ENCODE measurements around the gene SLAMF9. TPM values are rescaled to one million over a fixed set of nuclear protein-coding genes. Genes with fewer than 3 reads are reported as not detected.

Gene SLAMF9
- total RNA-seq, 1 donor from 2014 or later: not detected

- Histone ChIP-seq H3K36me3 (no peaks in the 10 kb centered on the region), H3K4me1 (peaks cover 10% of the 10 kb centered on the region), H3K27ac (no peak overlapping the region), H3K27me3 (peaks cover 4% of the 10 kb centered on the region), H3K4me3 (no peak overlapping the region), H3K9me3 (no peaks in the 10 kb centered on the region)
- no peak for DNase-seq
- TF ChIP-seq CTCF (IDR thresholded peaks at IDR 0.05): no peak
- intact Hi-C loops (cut with DNase I): no loop called here
- ATAC-seq: no peak
These were observed 39.9 kb upstream of the SLAMF9 start for GRCh38 chr1:159993911-159994310.

GRCh38 chr1:159992161-159992560 is 38.1 kb upstream of the SLAMF9 start:
- DNase-seq: no peak
- H3K4me3 ChIP-seq: no peak overlapping the region
- H3K4me1 ChIP-seq: peaks cover 10% of the 10 kb centered on the region
- H3K36me3 ChIP-seq: no peaks in the 10 kb centered on the region
- peak; percentile 25 for ATAC-seq
- TF ChIP-seq CTCF (IDR thresholded peaks at IDR 0.05): no peak
- H3K27ac ChIP-seq: peak overlapping the region; percentile 43
- no peaks in the 10 kb centered on the region for H3K9me3 ChIP-seq
- peaks cover 8% of the 10 kb centered on the region for H3K27me3 ChIP-seq
- intact Hi-C loops (cut with DNase I): no loop called here

GRCh38 chr1:159991513-159991912 is 37.5 kb upstream of the SLAMF9 start:
- Histone ChIP-seq H3K27me3 (peaks cover 8% of the 10 kb centered on the region), H3K9me3 (no peaks in the 10 kb centered on the region), H3K27ac (peak overlapping the region; percentile 43), H3K4me3 (no peak overlapping the region), H3K4me1 (peaks cover 10% of the 10 kb centered on the region), H3K36me3 (no peaks in the 10 kb centered on the region)
- TF ChIP-seq CTCF (IDR thresholded peaks at IDR 0.05): no peak
- no peak for DNase-seq
- intact Hi-C loops (cut with DNase I): no loop called here
- peak; percentile 85 for ATAC-seq

- ATAC-seq (no peak), DNase-seq (no peak)
- no peak overlapping the region for H3K27ac ChIP-seq
- peaks cover 10% of the 10 kb centered on the region for H3K4me1 ChIP-seq
- no peak overlapping the region for H3K4me3 ChIP-seq
- no peaks in the 10 kb centered on the region for H3K36me3 ChIP-seq
- no peaks in the 10 kb centered on the region for H3K9me3 ChIP-seq
- intact Hi-C loops (cut with DNase I): no loop called here
- TF ChIP-seq CTCF (IDR thresholded peaks at IDR 0.05): no peak
- peaks cover 8% of the 10 kb centered on the region for H3K27me3 ChIP-seq
These were observed 36.0 kb upstream of the SLAMF9 start for GRCh38 chr1:159990005-159990404.

GRCh38 chr1:159989581-159989980 is 35.5 kb upstream of the SLAMF9 start:
- H3K27ac ChIP-seq: no peak overlapping the region
- H3K4me3 ChIP-seq: no peak overlapping the region
- no peak for TF ChIP-seq CTCF (IDR thresholded peaks at IDR 0.05)
- ATAC-seq (no peak), DNase-seq (no peak)
- intact Hi-C loops (cut with DNase I): no loop called here
- H3K4me1 ChIP-seq: peaks cover 10% of the 10 kb centered on the region
- no peaks in the 10 kb centered on the region for H3K9me3 ChIP-seq
- peaks cover 8% of the 10 kb centered on the region for H3K27me3 ChIP-seq
- no peaks in the 10 kb centered on the region for H3K36me3 ChIP-seq

GRCh38 chr1:159988006-159988405 is 34.0 kb upstream of the SLAMF9 start:
- ATAC-seq: no peak
- DNase-seq: no peak
- peaks cover 10% of the 10 kb centered on the region for H3K4me1 ChIP-seq
- intact Hi-C loops (cut with DNase I): no loop called here
- no peaks in the 10 kb centered on the region for H3K9me3 ChIP-seq
- H3K27ac ChIP-seq: no peak overlapping the region
- no peak overlapping the region for H3K4me3 ChIP-seq
- TF ChIP-seq CTCF (IDR thresholded peaks at IDR 0.05): no peak
- H3K36me3 ChIP-seq: no peaks in the 10 kb centered on the region
- H3K27me3 ChIP-seq: peaks cover 8% of the 10 kb centered on the region
